Measurements from ENCODE around the gene SLC2A9. TPM values are rescaled to one million over a fixed set of nuclear protein-coding genes. Genes with fewer than 3 reads are reported as not detected.

Gene SLC2A9
- total RNA-seq, 1 donor from 2014 or later, result not detected

- H3K36me3 Mint-ChIP-seq (ENCODE audit: unreplicated experiment), result no peaks in the 10 kb centered on the region
- DNase-seq, result no peak
- H3K4me3 Mint-ChIP-seq (ENCODE audit: unreplicated experiment), result no peak overlapping the region
- H3K4me1 Mint-ChIP-seq (ENCODE audit: low read depth, unreplicated experiment), result no peaks in the 10 kb centered on the region
- H3K27ac Mint-ChIP-seq (ENCODE audit: unreplicated experiment), result no peak overlapping the region
- H3K9me3 Mint-ChIP-seq (ENCODE audit: unreplicated experiment), result no peaks in the 10 kb centered on the region
- H3K27me3 Mint-ChIP-seq (ENCODE audit: unreplicated experiment), result peaks cover 4% of the 10 kb centered on the region
- TF ChIP-seq CTCF (IDR thresholded peaks at IDR 0.05; ENCODE audit: partially characterized antibody, unreplicated experiment), result no peak
Observed at GRCh38 chr4:10025230-10025806, 4.0 kb upstream of the SLC2A9 start.

GRCh38 chr4:10024303-10024702 is 3.0 kb upstream of the SLC2A9 start:
- Mint-ChIP-seq H3K4me1 (ENCODE audit: low read depth, unreplicated experiment) (no peaks in the 10 kb centered on the region), H3K36me3 (ENCODE audit: unreplicated experiment) (no peaks in the 10 kb centered on the region), H3K9me3 (ENCODE audit: unreplicated experiment) (no peaks in the 10 kb centered on the region), H3K27me3 (ENCODE audit: unreplicated experiment) (peaks cover 4% of the 10 kb centered on the region), H3K4me3 (ENCODE audit: unreplicated experiment) (no peak overlapping the region), H3K27ac (ENCODE audit: unreplicated experiment) (no peak overlapping the region)
- DNase-seq, result no peak
- no peak for TF ChIP-seq CTCF (IDR thresholded peaks at IDR 0.05; ENCODE audit: partially characterized antibody, unreplicated experiment)

- H3K4me1 Mint-ChIP-seq (ENCODE audit: low read depth, unreplicated experiment), result no peaks in the 10 kb centered on the region
- H3K9me3 Mint-ChIP-seq (ENCODE audit: unreplicated experiment), result peaks cover 1% of the 10 kb centered on the region
- DNase-seq, result no peak
- H3K27ac Mint-ChIP-seq (ENCODE audit: unreplicated experiment), result no peak overlapping the region
- H3K27me3 Mint-ChIP-seq (ENCODE audit: unreplicated experiment), result peaks cover 4% of the 10 kb centered on the region
- H3K4me3 Mint-ChIP-seq (ENCODE audit: unreplicated experiment), result no peak overlapping the region
- no peak for TF ChIP-seq CTCF (IDR thresholded peaks at IDR 0.05; ENCODE audit: partially characterized antibody, unreplicated experiment)
- H3K36me3 Mint-ChIP-seq (ENCODE audit: unreplicated experiment), result no peaks in the 10 kb centered on the region
Observed at GRCh38 chr4:10023806-10024205, 2.5 kb upstream of the SLC2A9 start.

GRCh38 chr4:10023050-10023419 is 1.7 kb upstream of the SLC2A9 start:
- no peaks in the 10 kb centered on the region for H3K36me3 Mint-ChIP-seq (ENCODE audit: unreplicated experiment)
- no peak for DNase-seq
- H3K27me3 Mint-ChIP-seq (ENCODE audit: unreplicated experiment), result peaks cover 4% of the 10 kb centered on the region
- no peak overlapping the region for H3K4me3 Mint-ChIP-seq (ENCODE audit: unreplicated experiment)
- H3K4me1 Mint-ChIP-seq (ENCODE audit: low read depth, unreplicated experiment), result no peaks in the 10 kb centered on the region
- no peak for TF ChIP-seq CTCF (IDR thresholded peaks at IDR 0.05; ENCODE audit: partially characterized antibody, unreplicated experiment)
- H3K27ac Mint-ChIP-seq (ENCODE audit: unreplicated experiment), result no peak overlapping the region
- peaks cover 4% of the 10 kb centered on the region for H3K9me3 Mint-ChIP-seq (ENCODE audit: unreplicated experiment)

GRCh38 chr4:10022346-10023049 is 1.2 kb upstream of the SLC2A9 start:
- Mint-ChIP-seq H3K9me3 (ENCODE audit: unreplicated experiment) (peaks cover 4% of the 10 kb centered on the region), H3K36me3 (ENCODE audit: unreplicated experiment) (no peaks in the 10 kb centered on the region), H3K27me3 (ENCODE audit: unreplicated experiment) (peaks cover 4% of the 10 kb centered on the region), H3K4me1 (ENCODE audit: low read depth, unreplicated experiment) (no peaks in the 10 kb centered on the region), H3K4me3 (ENCODE audit: unreplicated experiment) (no peak overlapping the region), H3K27ac (ENCODE audit: unreplicated experiment) (no peak overlapping the region)
- TF ChIP-seq CTCF (IDR thresholded peaks at IDR 0.05; ENCODE audit: partially characterized antibody, unreplicated experiment), result no peak
- no peak for DNase-seq

Data from glutamatergic neuron (in vitro differentiated cells).